ENCODE data around the gene COX7B2. TPM values are rescaled to one million over a fixed set of nuclear protein-coding genes. Genes with fewer than 3 reads are reported as not detected.

COX7B2 gene
- total RNA-seq, 1 experiment from 2014 or later, result 15.4 TPM

GRCh38 chr4:46781434-46782092, 127.5 kb downstream of the COX7B2 start:
- H3K79me2 ChIP-seq (ENCODE audit: low read depth), result no peaks in the 10 kb centered on the region
- H3K27me3 ChIP-seq (ENCODE audit: insufficient read depth, low read depth), result no peaks in the 10 kb centered on the region
- no peak overlapping the region for H3K27ac ChIP-seq
- ChIA-PET POLR2A (ENCODE audit: unreplicated experiment) (no interaction called here), CTCF (no interaction called here)
- no TSS peak for BruUV-seq (replicated peaks)
- no peaks in the 10 kb centered on the region for H3K9me3 ChIP-seq (ENCODE audit: insufficient read depth, low read depth)
- H3F3A ChIP-seq (ENCODE audit: insufficient read depth, low read depth), result no peaks in the 10 kb centered on the region
- DNase-seq, result no peak
- no peaks in the 10 kb centered on the region for H4K20me1 ChIP-seq (ENCODE audit: insufficient read depth)
- H3K36me3 ChIP-seq (ENCODE audit: low read depth), result no peaks in the 10 kb centered on the region
- no peak overlapping the region for H3K4me3 ChIP-seq
- intact Hi-C loops (cut with micrococcal nuclease; ENCODE audit: unreplicated experiment), result no loop called here
- TF ChIP-seq CTCF (conservative IDR thresholded peaks at IDR 0.05) (no peak), EZH2 (IDR thresholded peaks at IDR 0.05; ENCODE audit: low read depth) (no peak)
- H3K9me2 ChIP-seq (ENCODE audit: insufficient read depth), result no peaks in the 10 kb centered on the region; the same call in 1 of the 2 replicates
- no peak overlapping the region for H2AFZ ChIP-seq
- no peak overlapping the region for H3K4me2 ChIP-seq
- H3K4me1 ChIP-seq (replicated peaks; ENCODE audit: insufficient read depth), result no peaks in the 10 kb centered on the region

- CTCF ChIA-PET, result no interaction called here
- BruUV-seq (replicated peaks), result no TSS peak
These were observed 143.6 kb downstream of the COX7B2 start for GRCh38 chr4:46765465-46765864.

GRCh38 chr4:46730075-46730474, 179.0 kb downstream of the COX7B2 start:
- intact Hi-C loops (cut with micrococcal nuclease; ENCODE audit: unreplicated experiment), result no loop called here
- Histone ChIP-seq H3K4me1 (replicated peaks; ENCODE audit: insufficient read depth) (no peaks in the 10 kb centered on the region), H3K4me2 (no peak overlapping the region), H3F3A (ENCODE audit: insufficient read depth, low read depth) (no peaks in the 10 kb centered on the region), H3K9me2 (ENCODE audit: insufficient read depth) (no peaks in the 10 kb centered on the region), H3K27me3 (ENCODE audit: insufficient read depth, low read depth) (no peaks in the 10 kb centered on the region), H2AFZ (no peak overlapping the region), H3K79me2 (ENCODE audit: low read depth) (no peaks in the 10 kb centered on the region), H4K20me1 (ENCODE audit: insufficient read depth) (no peaks in the 10 kb centered on the region), H3K4me3 (no peak overlapping the region), H3K27ac (no peak overlapping the region), H3K36me3 (ENCODE audit: low read depth) (no peaks in the 10 kb centered on the region), H3K9me3 (ENCODE audit: insufficient read depth, low read depth) (peaks cover 3% of the 10 kb centered on the region; the same call in 1 of the 2 replicates)
- BruUV-seq (replicated peaks), result no TSS peak
- DNase-seq, result no peak
- CTCF ChIA-PET, result no interaction called here
- TF ChIP-seq CTCF (conservative IDR thresholded peaks at IDR 0.05), result no peak
- no peak for TF ChIP-seq EZH2 (IDR thresholded peaks at IDR 0.05; ENCODE audit: low read depth)
- POLR2A ChIA-PET (ENCODE audit: unreplicated experiment), result no interaction called here

More at GRCh38 chr4:46765465-46765864, 143.6 kb downstream of the COX7B2 start:
- Histone ChIP-seq H3K4me1 (replicated peaks; ENCODE audit: insufficient read depth) (no peaks in the 10 kb centered on the region), H3K36me3 (ENCODE audit: low read depth) (no peaks in the 10 kb centered on the region), H3K4me3 (no peak overlapping the region), H3K27ac (no peak overlapping the region), H3F3A (ENCODE audit: insufficient read depth, low read depth) (no peaks in the 10 kb centered on the region), H3K9me2 (ENCODE audit: insufficient read depth) (no peaks in the 10 kb centered on the region), H3K9me3 (ENCODE audit: insufficient read depth, low read depth) (no peaks in the 10 kb centered on the region), H3K27me3 (ENCODE audit: insufficient read depth, low read depth) (no peaks in the 10 kb centered on the region), H4K20me1 (ENCODE audit: insufficient read depth) (no peaks in the 10 kb centered on the region), H3K79me2 (ENCODE audit: low read depth) (no peaks in the 10 kb centered on the region), H3K4me2 (no peak overlapping the region), H2AFZ (no peak overlapping the region)
- intact Hi-C loops (cut with micrococcal nuclease; ENCODE audit: unreplicated experiment), result no loop called here
- TF ChIP-seq CTCF (conservative IDR thresholded peaks at IDR 0.05) (no peak), EZH2 (IDR thresholded peaks at IDR 0.05; ENCODE audit: low read depth) (no peak)
- DNase-seq, result no peak
- POLR2A ChIA-PET (ENCODE audit: unreplicated experiment), result no interaction called here
